ENCODE measurements around the gene FUOM.

GRCh38 chr10:133349160-133349568, 8.7 kb downstream of the FUOM start:
- TF ChIP-seq POLR2A (IDR thresholded peaks at IDR 0.05; ENCODE audit: low read depth) (no peak), POLR2AphosphoS5 (IDR thresholded peaks at IDR 0.05) (no peak), CTCF (IDR thresholded peaks at IDR 0.05) (no peak)

Data from esophagus muscularis mucosa (tissue), 3 donors.